Stimulated activated CD8-positive, alpha-beta memory T cell treated with anti-CD3 and anti-CD28 coated beads, Interleukin-7, amount 100 ng/mL, for 48 hours (primary cell): ENCODE measurements around the gene POLR1G.

Experiments
- DNase-seq, 2 donors: peaks; one replicate each; pipeline ENCODE4 v3.0.0-alpha.2; 2020; ENCODE audit warnings: low read depth in 1 of 2; ENCODE audit errors: extremely low read depth in 1 of 2

Gene POLR1G

GRCh38 chr19:45443462-45444317 lies 37.2 kb downstream of the POLR1G start:
- DNase-seq = peak in 1 of 2 donors; percentile 47

GRCh38 chr19:45444318-45445041 lies 38.0 kb downstream of the POLR1G start:
- DNase-seq = peak; percentile 65 to 73

- DNase-seq = no peak
These were observed 38.7 kb downstream of the POLR1G start for GRCh38 chr19:45445139-45445538.

- no peak for DNase-seq
These were observed 39.9 kb downstream of the POLR1G start for GRCh38 chr19:45446295-45446694.

- no peak for DNase-seq
These were observed 40.5 kb downstream of the POLR1G start for GRCh38 chr19:45446944-45447343.

GRCh38 chr19:45448425-45448756 lies 41.9 kb downstream of the POLR1G start:
- DNase-seq = no peak

- no peak for DNase-seq
These were observed 42.4 kb downstream of the POLR1G start for GRCh38 chr19:45448887-45449299.

GRCh38 chr19:45450012-45450333 lies 43.5 kb downstream of the POLR1G start:
- DNase-seq = no peak

- DNase-seq = no peak
These were observed 44.8 kb downstream of the POLR1G start for GRCh38 chr19:45451131-45451849.

- no peak for DNase-seq
These were observed 45.5 kb downstream of the POLR1G start for GRCh38 chr19:45451850-45452387.

- peak; percentile 74 to 77 for DNase-seq
These were observed 49.5 kb downstream of the POLR1G start for GRCh38 chr19:45455707-45456499.

- no peak for DNase-seq
These were observed 50.0 kb downstream of the POLR1G start for GRCh38 chr19:45456500-45456815.

- DNase-seq = no peak
These were observed 51.3 kb downstream of the POLR1G start for GRCh38 chr19:45457776-45458175.
